ENCODE results near the gene RHOC. TPM values are rescaled to one million over a fixed set of nuclear protein-coding genes. Genes with fewer than 3 reads are reported as not detected.

The RHOC gene
- total RNA-seq, 2 experiments from 2014 or later = 34.2 to 34.7 TPM

GRCh38 chr1:112694363-112694929 lies 12.5 kb downstream of the RHOC start:
- no peak for TF ChIP-seq CTCF (IDR thresholded peaks at IDR 0.05)
- POLR2A ChIA-PET = interaction anchor here (0.6 to 1.9 kb wide), 3 partner anchors 10 to 49 kb away, joined by 3 to 9 read pairs (median 6); partner anchors contain the start of gene MOV10
- ATAC-seq (no peak), DNase-seq (no peak)
- CTCF ChIA-PET = no interaction called here
- H3K36me3 Mint-ChIP-seq (ENCODE audit: low read depth) = peaks cover 24% of the 10 kb centered on the region
- peaks cover 3% of the 10 kb centered on the region for H3K4me1 Mint-ChIP-seq (ENCODE audit: low read depth)
- H3K27me3 Mint-ChIP-seq = no peaks in the 10 kb centered on the region
- H3K9me3 Mint-ChIP-seq = no peaks in the 10 kb centered on the region
- no peak overlapping the region for H3K4me3 Mint-ChIP-seq
- intact Hi-C loops (cut with micrococcal nuclease) = no loop called here
- H3K27ac Mint-ChIP-seq = no peak overlapping the region

GRCh38 chr1:112693821-112694220 lies 13.1 kb downstream of the RHOC start:
- ChIA-PET POLR2A (interaction anchor here (0.6 to 1.9 kb wide), 4 partner anchors 11 to 72 kb away, joined by 3 to 9 read pairs (median 4); partner anchors contain the start of gene MOV10), CTCF (no interaction called here)
- TF ChIP-seq CTCF (IDR thresholded peaks at IDR 0.05) = no peak
- no peak overlapping the region for H3K4me3 Mint-ChIP-seq
- intact Hi-C loops (cut with micrococcal nuclease) = no loop called here
- ATAC-seq (no peak), DNase-seq (no peak)
- no peak overlapping the region for H3K27ac Mint-ChIP-seq
- no peaks in the 10 kb centered on the region for H3K9me3 Mint-ChIP-seq
- H3K36me3 Mint-ChIP-seq (ENCODE audit: low read depth) = peaks cover 20% of the 10 kb centered on the region
- H3K27me3 Mint-ChIP-seq = no peaks in the 10 kb centered on the region
- no peaks in the 10 kb centered on the region for H3K4me1 Mint-ChIP-seq (ENCODE audit: low read depth)

- H3K9me3 Mint-ChIP-seq = no peaks in the 10 kb centered on the region
- no peak for DNase-seq
- no peaks in the 10 kb centered on the region for H3K27me3 Mint-ChIP-seq
- no peak for TF ChIP-seq CTCF (IDR thresholded peaks at IDR 0.05)
- no peak overlapping the region for H3K27ac Mint-ChIP-seq
- ChIA-PET POLR2A (interaction anchor here (0.9 to 2.0 kb wide), 3 partner anchors 9 to 71 kb away, joined by 3 to 7 read pairs (median 3); no protein-coding TSS in a partner anchor), CTCF (interaction anchor here (0.8 to 1.2 kb wide), 3 partner anchors 12 to 23 kb away, joined by 3 to 4 read pairs (median 3); partner anchors contain the start of genes MOV10 and PPM1J)
- peaks cover 18% of the 10 kb centered on the region for H3K36me3 Mint-ChIP-seq (ENCODE audit: low read depth)
- no peak overlapping the region for H3K4me3 Mint-ChIP-seq
- intact Hi-C loops (cut with micrococcal nuclease) = no loop called here
- no peaks in the 10 kb centered on the region for H3K4me1 Mint-ChIP-seq (ENCODE audit: low read depth)
- ATAC-seq = no peak
Observed at GRCh38 chr1:112692681-112693080, 14.2 kb downstream of the RHOC start.

- DNase-seq = no peak
- Mint-ChIP-seq H3K4me3 (no peak overlapping the region), H3K9me3 (no peaks in the 10 kb centered on the region), H3K4me1 (ENCODE audit: low read depth) (peaks cover 3% of the 10 kb centered on the region), H3K27me3 (no peaks in the 10 kb centered on the region), H3K27ac (no peak overlapping the region), H3K36me3 (ENCODE audit: low read depth) (peaks cover 16% of the 10 kb centered on the region)
- no peak for TF ChIP-seq CTCF (IDR thresholded peaks at IDR 0.05)
- POLR2A ChIA-PET = interaction anchor here (1.0 to 1.3 kb wide), 3 partner anchors 9 to 15 kb away, joined by 3 to 6 read pairs (median 5); partner anchors contain the start of gene MOV10
- CTCF ChIA-PET = no interaction called here
- intact Hi-C loops (cut with micrococcal nuclease) = no loop called here
- no peak for ATAC-seq
Observed at GRCh38 chr1:112689842-112690237, 17.1 kb downstream of the RHOC start.

- POLR2A ChIA-PET = interaction anchor here (1.0 to 1.3 kb wide), 4 partner anchors 9 to 14 kb away, joined by 3 to 6 read pairs (median 4); partner anchors contain the start of gene MOV10
- CTCF ChIA-PET = no interaction called here
- H3K36me3 Mint-ChIP-seq (ENCODE audit: low read depth) = peaks cover 16% of the 10 kb centered on the region
- DNase-seq (no peak), ATAC-seq (no peak)
- no peak overlapping the region for H3K4me3 Mint-ChIP-seq
- TF ChIP-seq CTCF (IDR thresholded peaks at IDR 0.05) = no peak
- intact Hi-C loops (cut with micrococcal nuclease) = no loop called here
- H3K27ac Mint-ChIP-seq = no peak overlapping the region
- peaks cover 3% of the 10 kb centered on the region for H3K4me1 Mint-ChIP-seq (ENCODE audit: low read depth)
- no peaks in the 10 kb centered on the region for H3K27me3 Mint-ChIP-seq
- H3K9me3 Mint-ChIP-seq = no peaks in the 10 kb centered on the region
Observed at GRCh38 chr1:112689196-112689841, 17.6 kb downstream of the RHOC start.

All from activated CD8-positive, alpha-beta T cell treated with anti-CD3 and anti-CD28 coated beads for 36 hours (primary cell).